Activated B cell treated with CpG ODN at 0.5 μM for 24 hours (primary cell): ENCODE results near the gene GPR107. TPM values are rescaled to one million over a fixed set of nuclear protein-coding genes. Genes with fewer than 3 reads are reported as not detected.
"Not testable (repeated sequence)": the region's sequence is repeated elsewhere in the genome, so short reads cannot be mapped to it uniquely, and the experiment has no call there.

ENCODE experiments used
- ATAC-seq: fragments of 200-7000 bp; cut with Tn5 transposase; one replicate; pipeline ENCODE4 v1.10.0; 2021; ENCODE audit warnings: low read depth, mild to moderate bottlenecking, moderate library complexity
- CTCF ChIA-PET: fragments of 350-600 bp; sonication (Branson Sonifier 250); formaldehyde crosslinking; loops from one replicate; lab custom pipeline; 2021; ENCODE audit warnings: antibody characterized with exemption; lab: Charles Lee
- POLR2A ChIA-PET: fragments of 350-600 bp; sonication (Branson Sonifier 250); formaldehyde crosslinking; loops from one replicate; lab custom pipeline; 2021; ENCODE audit warnings: antibody characterized with exemption; lab: Charles Lee
- DNase-seq: peaks from one replicate; pipeline ENCODE4 v3.0.0; 2022
- H3K27ac Mint-ChIP-seq: one replicate; pipeline ENCODE4 v1.8.0; 2020; ENCODE audit warnings: mixed read lengths
- H3K27me3 Mint-ChIP-seq: one replicate; pipeline ENCODE4 v1.8.0; 2021; ENCODE audit warnings: mixed read lengths
- H3K36me3 Mint-ChIP-seq: one replicate; pipeline ENCODE4 v1.8.0; 2021; ENCODE audit warnings: low read depth, mixed read lengths
- H3K4me1 Mint-ChIP-seq: one replicate; pipeline ENCODE4 v1.8.0; 2021; ENCODE audit warnings: mixed read lengths
- H3K4me3 Mint-ChIP-seq: one replicate; pipeline ENCODE4 v1.8.0; 2020; ENCODE audit warnings: mild to moderate bottlenecking, mixed read lengths
- H3K9me3 Mint-ChIP-seq: one replicate; pipeline ENCODE4 v1.8.0; 2020; ENCODE audit warnings: mixed read lengths
- intact Hi-C: fragments of 100-400 bp; cut with micrococcal nuclease; formaldehyde crosslinking; loops from one replicate; pipeline ENCODE4 v1.15.1; 2024
- total RNA-seq: library from RNA; stranded (reverse); gene quantifications from 2 replicates; pipeline ENCODE4 v1.2.3, GENCODE V29; 2022
- TF ChIP-seq, protein P1 (sequence below): fragments of 200-600 bp; IDR thresholded peaks from one replicate; pipeline ENCODE4 v1.8.0; 2022; ENCODE audit warnings: antibody characterized with exemption, mild to moderate bottlenecking

GPR107 gene
- 17.7 and 19.6 TPM in 2 replicates for total RNA-seq

DNA sequence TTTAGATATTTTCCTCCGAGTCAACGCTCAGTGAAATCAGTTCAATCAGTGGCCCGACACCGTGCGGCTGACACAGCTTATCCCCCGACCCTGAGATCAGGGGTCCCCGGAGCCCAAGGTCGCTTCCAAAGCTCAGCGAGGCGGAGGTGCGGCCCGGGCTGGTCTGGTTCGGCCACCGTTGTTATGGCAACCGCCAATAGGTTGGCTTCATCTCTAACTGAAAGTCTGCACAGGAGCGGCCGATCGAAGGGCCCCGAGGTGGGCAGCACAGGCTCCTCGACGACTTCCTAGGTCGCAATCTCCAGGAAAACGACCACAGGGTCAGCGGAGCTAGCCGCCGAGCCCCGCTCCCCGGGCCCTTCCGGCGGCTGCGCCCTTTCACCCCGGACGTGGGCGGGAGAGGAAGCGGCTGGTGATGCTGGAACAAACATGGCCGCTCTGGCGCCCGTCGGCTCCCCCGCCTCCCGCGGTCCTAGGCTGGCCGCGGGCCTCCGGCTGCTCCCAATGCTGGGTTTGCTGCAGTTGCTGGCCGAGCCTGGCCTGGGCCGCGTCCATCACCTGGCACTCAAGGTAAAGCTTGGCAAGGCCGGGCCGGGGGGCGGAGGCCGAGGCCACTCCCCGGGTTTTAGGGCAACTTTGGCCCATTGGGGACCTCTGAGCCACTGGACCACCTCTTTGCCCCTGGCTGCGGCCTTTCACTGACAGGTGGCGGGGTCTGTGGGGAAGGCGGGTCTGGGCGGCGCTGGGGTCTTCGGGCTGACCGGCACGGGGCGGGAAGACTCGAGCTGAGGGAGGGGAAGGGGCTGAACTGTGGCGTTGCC, at the start of gene GPR107:
TSS of gene GPR107 (plus strand) at position 403 of the 821 bp plus-strand sequence. CDS start at position 430, 27 bp downstream.
- intact Hi-C loops, result loop anchor here (1.0 to 5.0 kb wide), 3 partner anchors 8 to 231 kb away; partner anchors contain the start of gene TOR1A
- peak; percentile 96 for ATAC-seq
- POLR2A ChIA-PET, result interaction anchor here (0.6 to 2.7 kb wide), 17 partner anchors 8 to 219 kb away, joined by 3 to 70 read pairs (median 5); partner anchors contain the start of genes C9orf78 and FNBP1
- DNase-seq, result peak; percentile 73
- TF ChIP-seq, protein P1, sequence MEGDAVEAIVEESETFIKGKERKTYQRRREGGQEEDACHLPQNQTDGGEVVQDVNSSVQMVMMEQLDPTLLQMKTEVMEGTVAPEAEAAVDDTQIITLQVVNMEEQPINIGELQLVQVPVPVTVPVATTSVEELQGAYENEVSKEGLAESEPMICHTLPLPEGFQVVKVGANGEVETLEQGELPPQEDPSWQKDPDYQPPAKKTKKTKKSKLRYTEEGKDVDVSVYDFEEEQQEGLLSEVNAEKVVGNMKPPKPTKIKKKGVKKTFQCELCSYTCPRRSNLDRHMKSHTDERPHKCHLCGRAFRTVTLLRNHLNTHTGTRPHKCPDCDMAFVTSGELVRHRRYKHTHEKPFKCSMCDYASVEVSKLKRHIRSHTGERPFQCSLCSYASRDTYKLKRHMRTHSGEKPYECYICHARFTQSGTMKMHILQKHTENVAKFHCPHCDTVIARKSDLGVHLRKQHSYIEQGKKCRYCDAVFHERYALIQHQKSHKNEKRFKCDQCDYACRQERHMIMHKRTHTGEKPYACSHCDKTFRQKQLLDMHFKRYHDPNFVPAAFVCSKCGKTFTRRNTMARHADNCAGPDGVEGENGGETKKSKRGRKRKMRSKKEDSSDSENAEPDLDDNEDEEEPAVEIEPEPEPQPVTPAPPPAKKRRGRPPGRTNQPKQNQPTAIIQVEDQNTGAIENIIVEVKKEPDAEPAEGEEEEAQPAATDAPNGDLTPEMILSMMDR, result no peak
- Mint-ChIP-seq H3K27me3 (no peaks in the 10 kb centered on the region), H3K4me3 (peak within 1 kb of the TSS; percentile 91), H3K9me3 (no peaks in the 10 kb centered on the region), H3K36me3 (peaks cover 7% of the 10 kb centered on the region), H3K27ac (peak within 1 kb of the TSS; percentile 80), H3K4me1 (peaks cover 30% of the 10 kb centered on the region)
- CTCF ChIA-PET, result no interaction called here

- Mint-ChIP-seq H3K9me3 (no peaks in the 10 kb centered on the region), H3K27me3 (no peaks in the 10 kb centered on the region), H3K4me3 (peak overlapping the region; percentile 4), H3K27ac (peak overlapping the region; percentile 71), H3K4me1 (peaks cover 85% of the 10 kb centered on the region), H3K36me3 (peaks cover 66% of the 10 kb centered on the region)
- DNase-seq, result no peak
- ChIA-PET CTCF (no interaction called here), POLR2A (interaction anchor here (0.7 to 17.1 kb wide), 6 partner anchors 12 to 119 kb away, joined by 3 to 455 read pairs (median 10); no protein-coding TSS in a partner anchor)
- TF ChIP-seq, protein P1, result no peak
- ATAC-seq, result no peak
- intact Hi-C loops, result no loop called here
Measured at GRCh38 chr9:130003943-130004552, 49.7 kb upstream of the GPR107 start.

- POLR2A ChIA-PET, result interaction anchor here (0.6 to 27.3 kb wide), 4 partner anchors 11 to 120 kb away, joined by 3 to 1209 read pairs (median 242); partner anchors contain the start of gene FNBP1
- H3K27me3 Mint-ChIP-seq, H3K9me3 Mint-ChIP-seq, CTCF ChIA-PET, DNase-seq, ATAC-seq: not testable (repeated sequence)
- Mint-ChIP-seq H3K4me3 (peak overlapping the region; percentile 53), H3K4me1 (peaks cover 95% of the 10 kb centered on the region), H3K36me3 (peaks cover 63% of the 10 kb centered on the region), H3K27ac (peak overlapping the region; percentile 97)
- intact Hi-C loops, result loop anchor here (1.0 to 2.0 kb wide), 3 partner anchors 11 to 32 kb away; no protein-coding TSS in a partner anchor
Measured at GRCh38 chr9:130006952-130007351, 46.8 kb upstream of the GPR107 start.

DNA sequence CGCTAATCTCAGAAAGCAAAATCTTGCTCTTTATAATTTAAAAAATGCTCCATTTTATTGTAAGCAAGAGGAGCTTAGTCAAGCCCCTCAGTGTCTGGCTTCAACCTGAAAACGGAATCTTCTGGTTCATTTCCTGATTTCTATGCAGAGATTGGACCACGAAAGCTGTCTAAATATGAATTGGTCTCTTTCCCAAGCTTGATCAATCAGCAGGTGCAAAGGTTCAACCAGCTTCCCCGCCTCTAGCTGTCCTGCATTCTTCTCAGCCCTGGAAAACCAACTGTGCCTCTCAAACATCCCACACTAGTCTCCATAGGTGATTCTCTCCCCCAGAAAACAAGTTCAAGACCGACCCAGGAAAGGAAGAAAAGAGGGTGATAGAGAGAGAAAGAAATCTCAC, 45.2 kb upstream of the GPR107 start:
- Mint-ChIP-seq H3K9me3 (peaks cover 2% of the 10 kb centered on the region), H3K4me1 (peaks cover 97% of the 10 kb centered on the region), H3K36me3 (peaks cover 59% of the 10 kb centered on the region), H3K4me3 (peak overlapping the region; percentile 42), H3K27ac (peak overlapping the region; percentile 97), H3K27me3 (no peaks in the 10 kb centered on the region)
- ChIA-PET CTCF (no interaction called here), POLR2A (interaction anchor here (0.6 to 27.3 kb wide), 6 partner anchors 9 to 170 kb away, joined by 3 to 1209 read pairs (median 16); partner anchors contain the start of gene FNBP1)
- ATAC-seq (no peak), DNase-seq (no peak)
- TF ChIP-seq, protein P1, result no peak
- intact Hi-C loops, result no loop called here

- H3K27ac Mint-ChIP-seq, result peak overlapping the region; percentile 97
- CTCF ChIA-PET, result interaction anchor here (0.7 to 1.5 kb wide), 3 partner anchors 18 to 35 kb away, joined by 3 to 4 read pairs (median 3); no protein-coding TSS in a partner anchor
Measured at GRCh38 chr9:130009546-130009945, 44.2 kb upstream of the GPR107 start.

More at GRCh38 chr9:130009546-130009945, 44.2 kb upstream of the GPR107 start:
- H3K27me3 Mint-ChIP-seq, ATAC-seq, DNase-seq, H3K9me3 Mint-ChIP-seq, intact Hi-C loops: not testable (repeated sequence)
- POLR2A ChIA-PET, result interaction anchor here (17.1 to 27.3 kb wide), 2 partner anchors 18 to 24 kb away, joined by 455 to 1209 read pairs; partner anchors contain the start of gene FNBP1
- Mint-ChIP-seq H3K36me3 (peaks cover 55% of the 10 kb centered on the region), H3K4me3 (peak overlapping the region; percentile 50), H3K4me1 (peaks cover 93% of the 10 kb centered on the region)
